ENCODE measurements around the gene C1orf232.
A peak's percentile ranks its signal among the peaks of the same experiment; 100 is the strongest.

C1orf232 gene

GRCh38 chr1:26168410-26169197 is at the start of gene C1orf232:
Gene C1orf232, minus strand, starts transcription at chr1:26168963. Its CDS starts 464 bp downstream, at chr1:26168499.
- H3K27ac ChIP-seq (ENCODE audit: low read depth, low read length) = peak within 1 kb of the TSS; percentile 50; the same call in 1 of the 2 replicates
- H3K79me2 ChIP-seq (ENCODE audit: control insufficient read depth, insufficient read depth, low read length, unreplicated experiment) = peaks cover 17% of the 10 kb centered on the region
- no peaks in the 10 kb centered on the region for H3K36me3 ChIP-seq (ENCODE audit: insufficient read depth, low read length)
- peaks cover 4% of the 10 kb centered on the region; the same call in 1 of the 2 replicates for H3K27me3 ChIP-seq (ENCODE audit: insufficient read depth, low read length)
- H2AFZ ChIP-seq (ENCODE audit: low read length, unreplicated experiment) = peak within 1 kb of the TSS; percentile 95
- H3K4me1 ChIP-seq (ENCODE audit: control insufficient read depth, insufficient read depth, low read length, unreplicated experiment) = peaks cover 7% of the 10 kb centered on the region
- H3K4me3 ChIP-seq (ENCODE audit: low read depth, low read length) = peak within 1 kb of the TSS; percentile 96

- H3K4me3 ChIP-seq (ENCODE audit: low read depth, low read length) = no peak overlapping the region
- no peaks in the 10 kb centered on the region for H3K36me3 ChIP-seq (ENCODE audit: insufficient read depth, low read length)
- no peak overlapping the region for H2AFZ ChIP-seq (ENCODE audit: low read length, unreplicated experiment)
- no peaks in the 10 kb centered on the region for H3K79me2 ChIP-seq (ENCODE audit: control insufficient read depth, insufficient read depth, low read length, unreplicated experiment)
- no peak overlapping the region for H3K27ac ChIP-seq (ENCODE audit: low read depth, low read length)
- peaks cover 7% of the 10 kb centered on the region; the same call in 1 of the 2 replicates for H3K27me3 ChIP-seq (ENCODE audit: insufficient read depth, low read length)
- H3K4me1 ChIP-seq (ENCODE audit: control insufficient read depth, insufficient read depth, low read length, unreplicated experiment) = no peaks in the 10 kb centered on the region
Observed at GRCh38 chr1:26215246-26215645, 46.5 kb upstream of the C1orf232 start.

GRCh38 chr1:26213335-26213905 is 44.7 kb upstream of the C1orf232 start:
- peaks cover 15% of the 10 kb centered on the region; the same call in 1 of the 2 replicates for H3K27me3 ChIP-seq (ENCODE audit: insufficient read depth, low read length)
- H3K4me3 ChIP-seq (ENCODE audit: low read depth, low read length) = no peak overlapping the region
- no peaks in the 10 kb centered on the region for H3K4me1 ChIP-seq (ENCODE audit: control insufficient read depth, insufficient read depth, low read length, unreplicated experiment)
- no peak overlapping the region for H2AFZ ChIP-seq (ENCODE audit: low read length, unreplicated experiment)
- H3K36me3 ChIP-seq (ENCODE audit: insufficient read depth, low read length) = no peaks in the 10 kb centered on the region
- H3K79me2 ChIP-seq (ENCODE audit: control insufficient read depth, insufficient read depth, low read length, unreplicated experiment) = no peaks in the 10 kb centered on the region
- H3K27ac ChIP-seq (ENCODE audit: low read depth, low read length) = no peak overlapping the region

- Histone ChIP-seq H2AFZ (ENCODE audit: low read length, unreplicated experiment) (no peak overlapping the region), H3K27ac (ENCODE audit: low read depth, low read length) (no peak overlapping the region), H3K36me3 (ENCODE audit: insufficient read depth, low read length) (no peaks in the 10 kb centered on the region), H3K4me3 (ENCODE audit: low read depth, low read length) (no peak overlapping the region), H3K4me1 (ENCODE audit: control insufficient read depth, insufficient read depth, low read length, unreplicated experiment) (no peaks in the 10 kb centered on the region), H3K27me3 (ENCODE audit: insufficient read depth, low read length) (peaks cover 15% of the 10 kb centered on the region), H3K79me2 (ENCODE audit: control insufficient read depth, insufficient read depth, low read length, unreplicated experiment) (no peaks in the 10 kb centered on the region)
Observed at GRCh38 chr1:26212726-26213125, 44.0 kb upstream of the C1orf232 start.

GRCh38 chr1:26210147-26210870 is 41.5 kb upstream of the C1orf232 start:
- H3K4me3 ChIP-seq (ENCODE audit: low read depth, low read length) = no peak overlapping the region
- H3K27me3 ChIP-seq (ENCODE audit: insufficient read depth, low read length) = peaks cover 12% of the 10 kb centered on the region
- H3K4me1 ChIP-seq (ENCODE audit: control insufficient read depth, insufficient read depth, low read length, unreplicated experiment) = no peaks in the 10 kb centered on the region
- no peaks in the 10 kb centered on the region for H3K36me3 ChIP-seq (ENCODE audit: insufficient read depth, low read length)
- H3K79me2 ChIP-seq (ENCODE audit: control insufficient read depth, insufficient read depth, low read length, unreplicated experiment) = no peaks in the 10 kb centered on the region
- no peak overlapping the region for H3K27ac ChIP-seq (ENCODE audit: low read depth, low read length)
- H2AFZ ChIP-seq (ENCODE audit: low read length, unreplicated experiment) = no peak overlapping the region

- Histone ChIP-seq H3K27me3 (ENCODE audit: insufficient read depth, low read length) (peaks cover 17% of the 10 kb centered on the region), H3K4me3 (ENCODE audit: low read depth, low read length) (no peak overlapping the region), H3K27ac (ENCODE audit: low read depth, low read length) (no peak overlapping the region), H3K79me2 (ENCODE audit: control insufficient read depth, insufficient read depth, low read length, unreplicated experiment) (no peaks in the 10 kb centered on the region), H3K4me1 (ENCODE audit: control insufficient read depth, insufficient read depth, low read length, unreplicated experiment) (no peaks in the 10 kb centered on the region), H2AFZ (ENCODE audit: low read length, unreplicated experiment) (no peak overlapping the region), H3K36me3 (ENCODE audit: insufficient read depth, low read length) (no peaks in the 10 kb centered on the region)
Observed at GRCh38 chr1:26203642-26204318, 35.0 kb upstream of the C1orf232 start.

- H2AFZ ChIP-seq (ENCODE audit: low read length, unreplicated experiment) = no peak overlapping the region
- H3K79me2 ChIP-seq (ENCODE audit: control insufficient read depth, insufficient read depth, low read length, unreplicated experiment) = no peaks in the 10 kb centered on the region
- no peak overlapping the region for H3K27ac ChIP-seq (ENCODE audit: low read depth, low read length)
- H3K4me3 ChIP-seq (ENCODE audit: low read depth, low read length) = no peak overlapping the region
- H3K4me1 ChIP-seq (ENCODE audit: control insufficient read depth, insufficient read depth, low read length, unreplicated experiment) = no peaks in the 10 kb centered on the region
- peaks cover 17% of the 10 kb centered on the region for H3K27me3 ChIP-seq (ENCODE audit: insufficient read depth, low read length)
- no peaks in the 10 kb centered on the region for H3K36me3 ChIP-seq (ENCODE audit: insufficient read depth, low read length)
Observed at GRCh38 chr1:26200413-26200812, 31.6 kb upstream of the C1orf232 start.

- H3K27me3 ChIP-seq (ENCODE audit: insufficient read depth, low read length) = 0 out of 2 replicates have a peak, but pooled peaks cover 5% of the 10 kb centered on the region
Observed at GRCh38 chr1:26197813-26198212, 29.1 kb upstream of the C1orf232 start.

GRCh38 chr1:26197301-26197700 is 28.5 kb upstream of the C1orf232 start:
- no peak overlapping the region for H3K27ac ChIP-seq (ENCODE audit: low read depth, low read length)
- H3K4me3 ChIP-seq (ENCODE audit: low read depth, low read length) = no peak overlapping the region
- H3K27me3 ChIP-seq (ENCODE audit: insufficient read depth, low read length) = no peaks in the 10 kb centered on the region
- no peak overlapping the region for H2AFZ ChIP-seq (ENCODE audit: low read length, unreplicated experiment)
- no peaks in the 10 kb centered on the region for H3K36me3 ChIP-seq (ENCODE audit: insufficient read depth, low read length)
- H3K79me2 ChIP-seq (ENCODE audit: control insufficient read depth, insufficient read depth, low read length, unreplicated experiment) = no peaks in the 10 kb centered on the region
- no peaks in the 10 kb centered on the region for H3K4me1 ChIP-seq (ENCODE audit: control insufficient read depth, insufficient read depth, low read length, unreplicated experiment)

More at GRCh38 chr1:26197813-26198212, 29.1 kb upstream of the C1orf232 start:
- H2AFZ ChIP-seq (ENCODE audit: low read length, unreplicated experiment) = no peak overlapping the region
- no peaks in the 10 kb centered on the region for H3K79me2 ChIP-seq (ENCODE audit: control insufficient read depth, insufficient read depth, low read length, unreplicated experiment)
- H3K4me3 ChIP-seq (ENCODE audit: low read depth, low read length) = no peak overlapping the region
- H3K27ac ChIP-seq (ENCODE audit: low read depth, low read length) = no peak overlapping the region
- H3K36me3 ChIP-seq (ENCODE audit: insufficient read depth, low read length) = no peaks in the 10 kb centered on the region
- H3K4me1 ChIP-seq (ENCODE audit: control insufficient read depth, insufficient read depth, low read length, unreplicated experiment) = no peaks in the 10 kb centered on the region

GRCh38 chr1:26195805-26196204 is 27.0 kb upstream of the C1orf232 start:
- Histone ChIP-seq H3K27me3 (ENCODE audit: insufficient read depth, low read length) (no peaks in the 10 kb centered on the region), H3K36me3 (ENCODE audit: insufficient read depth, low read length) (no peaks in the 10 kb centered on the region), H3K4me1 (ENCODE audit: control insufficient read depth, insufficient read depth, low read length, unreplicated experiment) (no peaks in the 10 kb centered on the region), H2AFZ (ENCODE audit: low read length, unreplicated experiment) (no peak overlapping the region), H3K27ac (ENCODE audit: low read depth, low read length) (no peak overlapping the region), H3K4me3 (ENCODE audit: low read depth, low read length) (no peak overlapping the region), H3K79me2 (ENCODE audit: control insufficient read depth, insufficient read depth, low read length, unreplicated experiment) (no peaks in the 10 kb centered on the region)
